GM18517 (cell line): ENCODE results near the gene CCNK.

ENCODE experiments used
- ATAC-seq: cut with Tn5 transposase; IDR thresholded peaks from one replicate; pipeline ENCODE4 v1.9.1; 2021; ENCODE audit warnings: mild to moderate bottlenecking, moderate library complexity; ENCODE audit not compliant: unreplicated experiment

CCNK gene

DNA sequence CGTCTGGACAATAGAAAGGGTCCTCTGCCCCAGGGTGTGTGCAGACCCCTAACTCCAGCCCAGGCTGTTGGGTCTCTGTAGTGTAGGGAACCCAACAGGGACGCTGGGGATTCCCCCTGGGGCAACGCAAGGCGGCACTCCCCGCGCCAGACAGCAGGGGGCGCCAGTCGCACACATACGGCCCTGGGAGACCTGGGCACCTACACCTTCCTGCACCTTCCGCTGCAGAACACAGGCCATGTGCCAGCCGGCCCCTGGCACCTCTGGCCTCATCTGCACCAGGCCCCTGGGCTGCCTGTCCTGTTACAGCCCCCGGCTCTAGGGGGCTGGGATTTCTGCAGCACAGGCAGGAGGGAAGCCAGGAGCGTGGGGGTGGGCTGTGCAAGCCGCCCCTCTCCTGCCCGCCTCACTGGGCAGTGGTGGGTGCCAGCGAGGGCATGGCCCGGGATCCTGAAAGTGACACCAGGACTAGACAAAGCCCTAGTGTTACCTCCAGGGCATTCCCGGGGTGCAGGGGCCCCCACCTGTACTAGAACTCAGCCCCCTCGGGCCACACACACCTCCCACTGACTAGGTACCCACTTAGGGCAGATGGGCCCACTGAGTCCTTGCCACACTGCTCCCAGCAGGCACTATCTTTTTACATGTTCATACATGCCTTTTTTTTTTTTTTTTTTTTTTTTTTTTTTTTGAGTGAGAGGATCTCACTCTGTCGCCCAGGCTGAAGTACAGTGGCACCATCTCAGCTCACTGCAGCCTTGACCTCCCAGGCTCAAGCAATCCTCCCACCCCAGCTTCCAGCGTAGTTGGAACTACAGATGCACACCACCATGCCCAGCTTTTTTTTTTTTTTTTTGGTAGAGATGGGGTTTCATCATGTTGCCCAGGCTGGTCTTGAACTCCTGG is 37.5 kb downstream of the CCNK start:
- ATAC-seq = peak; percentile 64

GRCh38 chr14:99519347-99519881 is 38.2 kb downstream of the CCNK start:
- no peak for ATAC-seq

- no peak for ATAC-seq
These were observed 38.8 kb downstream of the CCNK start for GRCh38 chr14:99519931-99520421.

GRCh38 chr14:99520571-99521081 is 39.4 kb downstream of the CCNK start:
- ATAC-seq = no peak

DNA sequence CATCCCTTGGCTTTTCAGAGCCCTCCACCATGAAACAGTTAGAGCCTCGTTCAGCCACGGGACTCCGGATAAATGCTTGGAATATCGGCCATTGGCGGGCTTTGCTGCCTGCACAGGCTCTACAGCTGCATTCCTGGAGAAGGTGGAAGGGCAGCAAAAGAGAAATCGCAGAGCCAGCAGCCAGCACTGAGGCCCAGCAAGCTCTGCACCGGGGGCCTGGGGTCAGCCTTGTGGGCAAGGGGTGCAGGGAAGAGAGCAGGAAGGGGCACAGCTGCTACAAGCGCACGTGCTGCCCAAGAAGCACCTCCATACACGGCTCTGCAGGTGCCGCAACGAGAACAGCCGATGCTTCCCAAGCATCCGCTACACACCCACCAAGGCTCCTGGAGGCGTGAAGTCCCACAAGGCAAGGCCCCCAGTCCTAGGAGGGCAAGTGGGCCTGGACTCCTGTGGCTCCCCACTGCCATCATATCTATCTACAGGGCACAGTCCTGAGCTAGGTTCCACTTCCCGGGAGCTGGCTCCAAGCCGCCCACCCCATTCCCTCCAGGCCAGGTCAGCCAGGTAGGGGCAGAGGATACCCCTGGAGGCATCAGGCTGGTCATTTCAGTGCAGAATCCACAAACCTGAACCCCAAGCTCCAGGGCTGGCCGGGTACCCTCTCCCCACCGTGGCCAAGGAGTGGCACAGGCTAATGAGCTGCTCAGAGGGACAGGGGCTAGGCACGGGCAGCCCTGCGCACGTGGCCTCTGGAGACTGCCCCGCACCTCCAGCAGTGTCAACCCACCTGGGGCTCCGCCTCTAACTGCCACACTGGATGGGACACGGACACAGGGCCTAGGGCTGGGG is 40.2 kb downstream of the CCNK start:
- no peak for ATAC-seq

GRCh38 chr14:99522025-99522401 is 40.8 kb downstream of the CCNK start:
- ATAC-seq = no peak

DNA sequence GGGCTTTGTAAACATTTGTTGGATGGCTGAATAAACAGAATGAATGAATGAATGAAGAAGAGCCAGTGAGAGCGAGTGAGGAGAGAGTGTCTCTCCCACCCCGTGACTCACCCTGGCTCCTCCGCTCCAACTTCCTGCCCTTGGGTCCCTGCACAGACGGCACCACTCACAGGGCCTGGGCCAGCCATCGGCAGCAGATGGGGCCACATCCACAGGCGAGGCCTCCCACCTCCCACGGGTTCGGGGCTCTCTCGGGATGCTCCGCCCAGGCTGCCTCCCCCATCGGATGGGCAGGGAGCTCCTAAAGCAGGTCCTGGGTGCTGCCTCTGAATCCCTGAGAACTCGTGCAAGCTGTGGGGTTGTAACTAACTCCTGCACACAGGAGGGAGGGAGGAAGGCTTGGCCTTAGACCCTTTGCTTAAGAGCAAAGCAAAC is 41.3 kb downstream of the CCNK start:
- ATAC-seq = no peak

DNA sequence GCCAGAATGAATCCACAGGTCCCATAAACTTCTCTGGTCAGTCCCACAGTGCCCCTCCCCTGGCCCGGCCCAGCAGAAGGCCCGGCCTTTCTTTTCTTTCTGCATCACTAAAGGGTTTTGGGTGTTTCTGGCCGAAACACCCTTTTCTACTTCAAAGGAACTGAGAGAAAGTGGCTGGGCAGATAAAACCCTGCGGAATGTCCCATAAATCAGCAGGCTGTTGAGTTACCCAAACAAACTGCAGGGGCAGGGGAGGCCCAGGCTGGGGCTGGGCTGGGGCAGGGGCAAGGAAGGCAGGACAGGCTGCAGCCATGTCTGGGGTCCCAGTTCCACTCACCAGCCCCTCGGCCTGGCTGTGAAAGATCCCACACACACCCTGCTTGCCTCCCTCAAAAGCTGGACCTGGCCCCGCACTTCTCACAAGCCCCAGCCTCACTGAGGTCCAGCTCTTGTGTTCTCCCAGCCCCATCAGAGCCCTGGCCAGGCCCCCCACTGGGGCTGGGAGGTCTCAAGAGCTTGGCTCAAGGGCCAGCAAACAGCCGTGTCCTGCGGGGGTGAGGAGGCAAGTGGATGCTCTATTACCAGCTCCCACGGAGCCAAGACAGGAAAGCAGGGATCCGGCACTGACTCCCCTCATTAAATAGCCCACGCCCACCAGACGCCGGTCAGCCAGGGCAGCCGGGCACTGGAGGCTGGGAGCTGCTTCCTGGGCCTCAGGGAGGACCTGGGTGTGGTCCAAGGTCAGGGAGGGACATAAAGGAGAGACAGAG is 41.9 kb downstream of the CCNK start:
- no peak for ATAC-seq

DNA sequence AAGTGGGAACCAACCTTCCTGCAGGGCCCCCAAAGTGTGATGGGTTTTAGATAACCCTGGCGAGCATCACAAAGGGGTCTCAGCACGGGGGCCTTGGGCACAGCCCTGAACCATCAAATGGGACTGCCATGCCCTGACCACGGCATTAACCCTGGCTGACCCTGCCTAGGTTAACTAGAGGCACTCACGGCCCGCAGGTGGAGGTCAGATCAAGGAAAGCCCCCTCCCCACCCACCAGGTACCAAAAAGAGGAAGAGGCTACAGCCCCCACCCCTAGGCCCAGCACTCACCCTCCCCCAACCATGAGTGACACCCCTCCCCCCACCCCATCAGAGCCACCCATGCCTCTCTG is 42.5 kb downstream of the CCNK start:
- no peak for ATAC-seq

GRCh38 chr14:99524091-99524661 is 43.0 kb downstream of the CCNK start:
- ATAC-seq = no peak

- ATAC-seq = no peak
These were observed 43.8 kb downstream of the CCNK start for GRCh38 chr14:99524804-99525698.

DNA sequence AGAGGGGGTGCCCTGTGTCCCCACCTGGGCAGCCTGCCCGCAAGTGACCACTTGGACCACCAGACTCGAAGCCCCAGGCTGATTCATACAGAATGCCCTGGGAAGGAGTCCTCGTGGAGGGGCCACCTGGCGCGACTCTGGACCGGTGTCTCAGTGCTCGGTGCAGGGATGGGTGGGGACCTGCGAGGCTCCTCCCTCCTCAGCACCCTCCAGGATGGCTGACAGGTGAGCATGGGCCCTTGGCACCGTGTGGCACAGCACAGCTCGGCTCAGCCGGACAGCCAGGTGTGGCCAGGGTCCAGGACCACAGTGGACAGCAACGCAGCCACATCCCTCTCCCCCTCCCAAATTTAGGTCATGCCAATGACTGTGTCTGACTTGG is 44.5 kb downstream of the CCNK start:
- ATAC-seq = no peak

GRCh38 chr14:99527026-99527425 is 45.8 kb downstream of the CCNK start:
- no peak for ATAC-seq

DNA sequence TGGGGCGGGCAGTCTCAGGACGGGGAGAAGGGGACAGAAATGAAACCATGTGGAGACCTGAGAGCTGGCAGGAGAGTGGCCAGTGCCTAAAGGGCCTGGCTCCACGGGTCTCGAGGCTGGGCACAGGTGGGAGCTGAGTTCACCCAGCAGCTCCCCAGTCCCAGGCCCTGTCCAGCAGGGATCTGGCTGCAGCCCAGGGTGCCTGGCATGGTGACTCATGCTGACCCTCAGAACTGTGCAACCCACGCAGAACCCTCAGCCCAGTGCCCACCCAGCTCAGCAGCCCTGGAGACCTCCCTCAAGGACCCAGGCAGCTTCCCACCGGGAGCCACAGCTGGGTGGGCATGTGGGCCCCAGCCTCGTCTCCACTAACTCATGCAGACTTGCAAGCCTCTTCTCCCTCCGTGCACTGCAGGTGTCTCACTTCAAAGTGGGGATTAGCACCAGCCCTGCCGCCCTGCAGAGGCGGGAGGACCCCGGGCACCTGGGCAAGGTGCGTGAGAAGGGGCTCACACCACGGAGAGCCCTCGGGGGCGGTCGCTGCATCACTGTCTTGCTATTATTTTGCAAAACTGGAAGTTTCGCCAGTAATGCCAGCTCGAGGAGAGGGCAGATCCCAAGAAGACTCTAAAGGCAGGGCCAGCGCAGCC is 46.3 kb downstream of the CCNK start:
- no peak for ATAC-seq

GRCh38 chr14:99529899-99530298 is 48.7 kb downstream of the CCNK start:
- no peak for ATAC-seq

- no peak for ATAC-seq
These were observed 49.4 kb downstream of the CCNK start for GRCh38 chr14:99530407-99531155.

DNA sequence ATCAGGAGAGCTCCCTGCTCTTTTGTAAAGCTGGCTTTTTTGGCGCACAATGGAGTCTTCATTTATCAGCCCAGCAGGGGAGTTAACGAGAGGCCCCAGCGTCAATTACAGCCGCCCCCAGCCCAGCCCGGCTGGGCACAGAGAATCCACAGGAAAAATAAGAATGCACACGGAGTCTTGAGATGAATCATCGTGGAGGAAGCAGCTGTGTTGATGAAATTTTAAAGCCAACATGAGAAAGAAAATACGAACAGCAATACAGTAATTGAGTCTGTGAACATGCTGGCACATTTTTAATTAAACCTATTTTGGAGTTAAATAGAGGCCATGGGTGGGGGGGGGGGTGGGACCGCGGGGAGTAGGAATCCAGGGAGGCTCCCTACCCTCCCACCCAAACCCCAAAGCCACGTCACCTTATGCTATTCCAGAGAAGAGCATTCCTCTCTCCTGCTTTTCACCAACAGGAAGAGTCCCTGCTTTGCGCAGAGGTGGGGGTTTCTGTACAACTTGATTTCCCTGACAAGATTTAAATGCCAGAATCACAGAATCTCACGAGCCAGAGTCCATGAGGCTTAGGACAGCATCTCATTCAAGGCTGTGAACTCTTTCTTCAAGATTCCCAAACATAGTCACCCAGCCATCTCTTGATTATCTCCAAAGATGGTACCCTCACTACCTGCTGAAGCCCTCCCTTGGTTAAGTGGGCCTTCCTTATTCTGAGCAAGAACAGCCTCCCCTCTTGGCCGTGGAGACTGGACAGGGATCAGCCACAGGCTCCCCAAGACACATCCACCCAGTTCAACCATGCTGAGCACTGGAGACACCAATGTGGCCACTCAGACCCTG is 50.3 kb downstream of the CCNK start:
- no peak for ATAC-seq
